Gastroesophageal sphincter (tissue), 3 donors: ENCODE results near the gene NOS1AP.

ENCODE experiments used
- CTCF ChIP-seq, 4 experiments: fragments of 200-600 bp in 2 of 4; fragments of 450-650 bp in 2 of 4; sonication (generic) in 1 of 4; IDR thresholded peaks; one replicate each; pipeline ENCODE4 v1.5.1; 2017 to 2019; ENCODE audit warnings: antibody characterized with exemption in 4 of 4, mild to moderate bottlenecking in 2 of 4, moderate library complexity in 2 of 4
- POLR2A ChIP-seq, 2 donors: fragments of 450-650 bp; IDR thresholded peaks; one replicate each; pipeline ENCODE4 v1.6.1; 2017; ENCODE audit warnings: antibody characterized with exemption in 2 of 2, mild to moderate bottlenecking in 2 of 2, moderate library complexity in 1 of 2
- POLR2AphosphoS5 ChIP-seq: sonication (generic); formaldehyde crosslinking; IDR thresholded peaks from one replicate; pipeline ENCODE4 v1.6.1; 2017; ENCODE audit warnings: antibody characterized with exemption

DNA sequence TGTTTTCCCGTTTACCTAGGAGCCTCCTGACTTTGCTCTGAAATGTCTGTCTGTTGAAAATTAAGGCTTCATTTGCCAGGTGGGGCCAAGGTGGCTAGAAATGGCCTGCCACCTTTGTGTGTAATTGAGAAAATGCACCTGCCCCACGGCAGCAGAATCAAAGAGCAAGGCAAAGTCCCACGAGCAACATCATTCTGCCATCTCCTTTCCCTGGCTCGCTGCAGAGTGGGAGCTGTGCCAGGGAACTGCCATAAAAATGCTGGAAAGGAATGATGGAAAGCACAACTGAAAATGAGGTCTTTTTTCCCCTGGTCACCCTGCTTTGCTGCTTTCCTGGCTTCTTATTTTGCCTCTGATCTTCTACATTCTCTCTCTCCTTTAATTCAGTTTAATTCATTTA is 40.3 kb upstream of the NOS1AP start:
- no peak for TF ChIP-seq CTCF (IDR thresholded peaks at IDR 0.05)
- TF ChIP-seq POLR2A (IDR thresholded peaks at IDR 0.05) = no peak
- TF ChIP-seq POLR2AphosphoS5 = no peak
